ENCODE data around the gene UMODL1. TPM values are rescaled to one million over a fixed set of nuclear protein-coding genes. Genes with fewer than 3 reads are reported as not detected.
"Not testable (repeated sequence)": the region's sequence is repeated elsewhere in the genome, so short reads cannot be mapped to it uniquely, and the experiment has no call there.

UMODL1 gene
- polyA plus RNA-seq, 3 donors: not detected

- no peak overlapping the region for H3K27ac ChIP-seq (ENCODE audit: low read depth, low read length)
- 73 to 78% (median 74%) methylated on average over 7 of the region's 7 CpGs for WGBS, 3 donors
Observed at GRCh38 chr21:42161401-42161955, 90.4 kb downstream of the UMODL1 start.

DNA sequence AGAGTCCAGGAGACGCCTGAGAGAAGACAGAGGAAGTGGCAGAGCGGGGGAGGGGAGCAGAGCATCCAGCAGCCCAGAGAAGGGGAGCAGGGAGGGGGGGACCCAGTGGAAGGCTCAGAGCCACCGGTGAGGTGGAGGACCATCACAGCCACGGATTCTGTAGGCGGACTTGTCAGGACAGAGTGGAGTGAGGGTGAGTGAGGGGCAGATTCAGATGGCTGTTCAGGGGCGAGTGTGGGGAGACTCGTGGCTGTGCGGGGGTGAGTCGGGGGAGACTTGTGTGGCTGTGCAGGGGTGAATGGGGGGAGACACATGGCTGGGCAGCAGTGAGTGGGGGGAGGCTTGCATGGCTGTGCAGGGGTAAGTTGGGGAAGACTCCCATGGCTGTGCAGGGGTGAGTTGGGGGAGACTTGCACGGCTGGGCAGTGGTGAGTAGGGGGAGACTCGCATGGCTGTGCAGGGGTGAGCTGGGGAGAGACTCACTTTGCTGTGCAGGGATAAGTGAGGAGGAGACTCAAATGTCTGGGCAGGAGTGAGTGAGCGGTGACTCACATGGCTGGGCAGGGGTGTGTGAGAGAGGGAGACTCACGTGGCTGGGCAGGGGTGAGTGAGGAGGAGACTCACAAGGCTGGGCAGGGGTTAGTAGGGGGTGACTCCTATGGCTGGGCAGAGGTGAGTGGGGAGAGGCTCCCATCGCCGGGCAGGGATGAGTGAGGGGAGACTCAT, 91.0 kb downstream of the UMODL1 start:
- WGBS, 3 donors: 52 to 61% (median 55%) methylated on average over 15 of the region's 15 CpGs
- H3K27ac ChIP-seq (ENCODE audit: low read depth, low read length): no peak overlapping the region

DNA sequence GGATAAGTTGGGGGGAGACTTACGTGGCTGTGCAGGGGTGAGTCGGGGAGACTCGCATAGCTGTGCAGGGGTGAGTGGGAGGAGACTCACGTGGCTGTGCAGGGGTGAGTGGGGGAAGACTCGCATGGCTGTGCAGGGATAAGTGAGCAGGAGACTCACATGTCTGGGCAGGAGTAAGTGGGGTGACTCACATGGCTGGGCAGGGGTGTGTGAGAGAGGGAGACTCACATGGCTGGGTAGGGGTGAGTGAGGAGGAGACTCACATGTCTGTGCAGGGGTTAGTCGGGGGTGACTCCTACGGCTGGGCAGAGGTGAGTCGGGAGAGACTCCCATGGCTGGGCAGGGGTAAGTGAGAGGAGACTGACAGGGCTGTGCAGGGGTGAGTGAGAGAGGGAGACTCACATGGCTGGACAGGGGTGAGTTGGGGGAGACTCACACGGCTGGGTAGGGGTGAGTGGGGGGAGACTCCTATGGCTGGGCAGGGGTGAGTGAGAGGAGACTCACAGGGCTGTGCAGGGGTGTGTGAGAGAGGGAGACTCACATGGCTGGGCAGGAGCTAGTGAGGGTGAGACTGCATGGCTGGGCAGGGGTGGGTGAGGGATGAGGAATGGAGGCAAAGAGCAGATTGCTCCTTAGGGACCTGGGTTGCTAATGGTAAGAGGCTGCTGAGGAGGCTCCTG, 91.9 kb downstream of the UMODL1 start:
- 71 to 74% (median 73%) methylated on average over 9 of the region's 9 CpGs for WGBS, 3 donors

GRCh38 chr21:42163511-42163863, 92.4 kb downstream of the UMODL1 start:
- 81 to 94% (median 90%) methylated on average over 9 to 10 of the region's 10 CpGs for WGBS, 3 donors
- no peak overlapping the region for H3K27ac ChIP-seq (ENCODE audit: low read depth, low read length)

More for the DNA sequence above, 91.9 kb downstream of the UMODL1 start:
- H3K27ac ChIP-seq (ENCODE audit: low read depth, low read length): no peak overlapping the region

DNA sequence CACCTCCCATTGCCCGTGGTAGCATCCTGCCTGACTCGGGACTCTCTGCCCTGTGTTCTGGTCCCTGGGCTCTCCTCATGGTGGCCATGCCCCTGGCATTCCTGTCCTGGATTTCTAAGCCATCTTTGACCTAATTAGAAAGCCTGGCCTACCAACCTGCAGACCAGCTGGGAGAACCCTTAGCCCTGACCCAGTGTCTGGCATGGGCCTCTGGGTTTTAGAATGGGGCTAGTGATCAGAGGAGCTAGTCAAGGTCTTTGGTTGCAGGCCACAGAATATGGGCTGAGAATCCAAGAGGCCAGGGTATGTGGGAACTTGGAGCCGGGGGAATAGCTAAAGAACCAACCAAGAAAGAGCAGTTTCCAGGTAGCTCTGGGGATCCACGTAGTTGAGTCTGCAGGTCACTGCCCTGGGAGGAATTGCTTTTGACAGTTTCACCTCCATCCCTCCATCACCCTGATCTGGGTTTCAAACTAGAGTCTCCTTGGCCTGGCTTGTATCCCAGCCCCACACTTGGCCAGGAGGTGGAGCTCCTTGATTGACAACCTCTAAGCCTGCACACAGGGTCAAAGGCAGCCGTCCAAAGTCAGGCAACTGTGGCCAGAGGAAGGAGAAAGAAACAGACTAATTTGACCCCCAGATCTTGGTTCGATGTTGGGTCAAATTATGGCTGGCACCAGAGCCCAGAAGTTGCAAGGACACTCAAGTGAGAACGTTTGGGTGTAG, 93.1 kb downstream of the UMODL1 start:
- WGBS, 3 donors: 49 to 57% (median 55%) methylated on average over 7 of the region's 7 CpGs
- H3K27ac ChIP-seq (ENCODE audit: low read depth, low read length): no peak overlapping the region

GRCh38 chr21:42164818-42165217, 93.7 kb downstream of the UMODL1 start:
- no peak overlapping the region for H3K27ac ChIP-seq (ENCODE audit: low read depth, low read length)
- WGBS, 3 donors: 55 to 63% (median 59%) methylated on average over 4 of the region's 4 CpGs

DNA sequence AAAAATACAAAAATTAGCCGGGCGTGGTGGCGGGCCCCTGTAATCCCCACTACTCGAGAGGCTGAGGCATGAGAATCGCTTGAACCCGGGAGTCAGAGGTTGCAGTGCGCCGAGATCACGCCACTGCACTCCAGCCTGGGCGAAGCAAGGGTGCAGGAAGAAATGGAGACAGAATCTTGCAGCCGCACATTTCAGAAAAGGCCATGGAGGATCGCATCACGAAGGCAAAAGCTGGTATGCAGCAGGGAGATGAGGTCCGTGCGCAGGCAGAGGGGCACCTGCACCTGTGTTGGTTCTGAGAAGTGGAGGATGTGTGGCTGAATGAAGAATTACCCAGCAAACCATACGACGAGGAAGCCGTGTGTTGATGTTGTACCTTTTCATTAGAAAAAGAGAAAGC, 94.8 kb downstream of the UMODL1 start:
- 93 to 96% (median 95%) methylated on average over 18 of the region's 18 CpGs for WGBS, 3 donors

DNA sequence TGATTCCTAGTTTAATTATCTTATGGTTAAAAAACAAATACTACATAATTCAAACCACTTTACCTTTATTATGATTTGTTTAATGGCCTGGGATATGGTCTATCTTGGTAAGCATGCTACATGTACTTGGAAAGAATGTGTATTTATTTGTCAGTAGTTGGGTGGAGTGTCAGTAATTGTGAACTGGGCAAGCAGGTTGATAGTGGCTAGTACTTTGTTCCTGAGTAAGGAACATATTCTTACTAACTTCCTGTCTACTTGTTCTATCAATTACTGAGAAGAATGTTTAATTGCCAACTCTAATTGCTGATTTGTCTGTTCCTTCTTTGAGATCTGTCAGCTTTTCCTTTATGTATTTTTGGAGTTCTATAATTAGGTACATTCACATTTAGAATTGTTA, 98.6 kb downstream of the UMODL1 start:
- no peak overlapping the region for H3K27ac ChIP-seq (ENCODE audit: low read depth, low read length)

More for the DNA sequence above, 94.8 kb downstream of the UMODL1 start:
- no peak overlapping the region for H3K27ac ChIP-seq (ENCODE audit: low read depth, low read length)

DNA sequence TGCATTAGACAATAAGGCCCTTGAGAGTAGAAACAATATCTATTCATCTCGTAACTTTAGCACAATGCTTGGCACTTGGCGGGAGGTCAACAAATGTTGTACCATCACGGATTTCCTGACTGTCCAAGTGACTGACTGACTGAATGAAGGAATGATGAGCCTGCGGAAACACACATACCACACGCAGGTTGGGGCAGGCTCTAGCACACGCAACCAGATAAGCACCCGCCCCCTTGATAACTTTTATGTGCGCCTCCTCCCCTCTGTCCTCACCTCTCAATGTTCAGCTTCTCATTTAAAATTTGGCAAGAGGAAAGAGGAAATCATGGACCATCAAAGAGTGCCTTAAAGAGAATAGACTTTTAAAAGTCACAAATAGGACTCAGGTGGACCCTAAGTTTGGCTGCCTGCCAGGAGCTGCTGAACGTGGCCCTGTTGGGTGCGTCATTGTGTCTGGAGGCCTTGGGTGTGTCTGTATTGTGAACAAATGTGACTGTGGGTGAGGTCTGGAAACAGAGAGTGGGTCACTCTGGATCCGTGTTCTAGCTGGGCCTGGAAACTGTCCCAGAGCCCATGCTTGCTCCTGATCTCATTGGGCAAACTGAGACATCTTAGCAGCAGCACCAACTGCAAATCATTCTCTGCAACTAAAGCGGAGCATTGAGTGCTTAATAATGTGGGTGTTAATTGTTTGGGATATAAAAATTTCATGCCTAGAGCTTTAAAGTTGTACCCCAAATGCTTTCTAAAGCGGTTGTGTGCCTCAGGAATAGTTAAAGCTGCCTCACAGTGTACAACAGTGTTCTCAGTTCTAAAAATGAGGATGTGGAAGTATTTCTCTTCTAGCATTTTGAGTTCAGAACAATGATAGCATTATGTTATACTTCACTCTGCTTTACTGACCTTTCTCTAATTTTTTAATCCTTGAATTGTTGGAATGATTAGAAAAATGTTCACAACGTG, 100.3 kb downstream of the UMODL1 start:
- no peak overlapping the region for H3K27ac ChIP-seq (ENCODE audit: low read depth, low read length)
- WGBS, 3 donors: 66 to 77% (median 76%) methylated on average over 14 of the region's 14 CpGs

DNA sequence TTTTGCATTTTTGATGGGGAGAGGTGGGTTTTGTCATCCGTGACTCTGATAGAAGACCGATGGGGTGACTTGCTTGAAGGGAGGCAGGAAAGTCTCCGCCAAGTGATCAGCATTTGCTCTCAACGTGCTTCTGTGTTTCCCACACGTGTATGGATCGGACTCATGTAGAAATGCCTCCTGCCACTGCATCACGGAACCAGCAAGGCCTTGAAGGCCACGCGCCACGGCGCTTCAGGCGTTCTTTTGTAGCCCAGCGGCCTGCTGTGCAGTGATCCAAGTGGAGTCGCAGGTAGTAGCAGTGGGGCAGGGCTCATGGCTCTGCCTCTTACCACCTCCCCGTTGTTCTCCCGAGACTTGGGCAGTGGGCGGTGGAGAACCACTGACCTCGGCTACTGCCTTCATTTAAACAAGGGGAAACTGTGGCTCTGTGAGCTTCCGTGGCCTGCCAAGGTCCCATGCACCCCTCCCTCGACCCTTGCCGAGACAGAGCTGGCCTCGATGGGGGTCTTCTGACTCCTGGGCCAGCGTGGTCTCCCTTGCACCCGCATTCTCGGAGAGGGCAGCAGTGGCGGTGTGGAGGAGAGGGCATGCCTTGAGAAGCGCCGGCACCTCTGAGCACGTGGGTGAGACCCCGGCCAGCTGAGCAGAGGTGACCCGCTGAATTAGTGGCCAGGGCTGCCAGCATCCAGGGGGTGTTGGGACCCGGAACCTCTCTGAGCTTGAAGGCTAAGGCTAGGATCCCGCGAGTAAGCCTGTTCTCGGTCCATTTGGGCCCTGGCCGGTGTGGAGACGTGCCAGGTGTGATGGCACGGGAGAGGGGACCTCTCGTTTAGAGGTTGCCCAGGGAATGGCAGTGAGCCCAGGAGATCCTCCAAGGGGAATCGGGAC, 101.7 kb downstream of the UMODL1 start:
- WGBS, 3 donors: 89 to 92% (median 91%) methylated on average over 40 of the region's 40 CpGs
- no peak overlapping the region for H3K27ac ChIP-seq (ENCODE audit: low read depth, low read length)

DNA sequence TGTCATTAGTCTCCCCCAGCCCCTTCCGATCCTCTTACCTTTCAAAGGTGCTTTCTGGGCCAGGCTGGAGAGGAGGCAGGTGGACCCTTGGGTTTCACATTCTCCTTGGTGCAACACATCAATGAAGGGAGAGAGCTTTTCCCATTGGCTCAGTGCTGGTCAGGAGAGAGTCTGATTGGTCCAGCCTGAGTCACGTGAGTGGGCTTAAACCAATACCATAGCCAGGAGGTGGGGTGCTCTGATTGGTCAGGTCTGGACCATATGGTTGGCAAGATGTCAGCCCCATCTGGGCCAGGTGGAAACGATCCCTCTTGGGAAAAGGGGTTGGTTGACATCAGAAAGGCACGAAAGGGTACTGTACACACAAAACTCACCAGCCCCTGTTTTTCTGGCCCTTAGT, 103.1 kb downstream of the UMODL1 start:
- 77 to 90% (median 89%) methylated on average over 4 of the region's 4 CpGs for WGBS, 3 donors
- H3K27ac ChIP-seq (ENCODE audit: low read depth, low read length): no peak overlapping the region

DNA sequence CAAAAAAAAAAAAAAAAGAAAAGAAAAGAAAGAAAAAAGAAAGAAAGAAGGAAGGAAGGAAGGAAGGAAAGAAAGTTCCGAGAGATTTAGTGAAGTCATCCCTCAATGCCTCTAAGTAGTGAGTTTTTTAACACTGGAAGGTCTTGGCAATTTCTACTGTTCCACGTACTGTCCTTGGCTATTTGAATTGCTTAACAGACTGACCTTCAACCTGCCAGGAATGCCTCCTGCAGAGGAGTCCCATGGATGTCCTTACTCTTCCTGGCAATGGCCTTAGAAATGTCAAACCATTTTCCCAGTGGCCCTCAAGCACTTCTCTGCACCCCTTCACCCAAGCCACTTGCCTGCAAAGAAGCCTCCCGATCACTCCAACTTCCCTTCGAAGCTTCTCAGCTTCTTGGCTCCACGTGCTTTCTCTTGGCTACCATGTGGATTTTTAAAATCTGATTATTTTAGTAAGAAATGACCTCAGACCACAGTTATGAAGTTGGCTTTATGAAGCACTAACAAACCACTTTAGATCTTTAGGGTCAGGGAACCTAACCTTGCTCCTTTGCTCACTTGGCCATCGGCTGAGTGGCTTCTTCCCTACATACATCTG, 104.1 kb downstream of the UMODL1 start:
- 64 to 78% (median 73%) methylated on average over 6 of the region's 6 CpGs for WGBS, 3 donors

DNA sequence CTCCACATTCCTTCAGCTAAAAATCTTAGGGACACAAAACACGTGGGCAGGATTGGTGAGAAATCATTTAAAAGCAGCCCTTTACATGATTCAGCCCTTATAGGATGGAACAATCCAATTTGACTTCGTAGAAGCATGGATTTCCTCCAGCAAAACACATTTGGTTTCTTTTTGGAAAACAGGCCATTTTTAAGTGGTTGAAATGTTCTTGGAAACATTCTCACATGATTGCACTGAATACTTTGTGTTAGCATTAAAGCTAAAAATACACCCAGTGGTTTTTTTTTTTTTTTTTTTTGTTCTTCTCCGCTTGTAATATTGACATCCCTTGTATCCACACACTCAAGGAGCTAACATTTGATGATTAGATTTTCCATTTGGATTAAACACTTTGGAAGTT, 105.7 kb downstream of the UMODL1 start:
- H3K27ac ChIP-seq (ENCODE audit: low read depth, low read length): no peak overlapping the region
- 50 to 56% (median 55%) methylated on average over 3 of the region's 3 CpGs for WGBS, 3 donors

More for the DNA sequence above, 104.1 kb downstream of the UMODL1 start:
- no peak overlapping the region for H3K27ac ChIP-seq (ENCODE audit: low read depth, low read length)

DNA sequence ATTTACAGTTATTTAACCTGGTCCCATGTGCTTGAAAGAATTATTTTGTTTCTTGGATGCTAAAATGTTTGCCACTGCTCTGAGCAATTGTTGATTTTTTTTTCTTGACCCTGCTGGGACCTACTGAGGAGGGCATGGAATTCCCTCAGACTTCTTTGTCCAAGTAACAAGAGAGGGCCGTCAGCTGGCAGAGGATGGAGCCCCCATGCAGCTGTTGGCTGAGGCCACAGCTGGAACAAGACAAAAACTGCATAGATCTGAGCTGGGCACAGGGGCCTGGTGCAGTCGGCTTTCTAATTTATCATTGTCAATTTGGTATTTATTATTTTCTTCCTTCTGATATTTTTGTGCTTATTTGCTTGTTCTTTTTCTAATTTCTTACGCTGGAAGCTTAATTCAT, 108.2 kb downstream of the UMODL1 start:
- H3K27ac ChIP-seq (ENCODE audit: low read depth, low read length): no peak overlapping the region
- WGBS, 3 donors: 65 to 81% (median 72%) methylated on average over 3 of the region's 3 CpGs

DNA sequence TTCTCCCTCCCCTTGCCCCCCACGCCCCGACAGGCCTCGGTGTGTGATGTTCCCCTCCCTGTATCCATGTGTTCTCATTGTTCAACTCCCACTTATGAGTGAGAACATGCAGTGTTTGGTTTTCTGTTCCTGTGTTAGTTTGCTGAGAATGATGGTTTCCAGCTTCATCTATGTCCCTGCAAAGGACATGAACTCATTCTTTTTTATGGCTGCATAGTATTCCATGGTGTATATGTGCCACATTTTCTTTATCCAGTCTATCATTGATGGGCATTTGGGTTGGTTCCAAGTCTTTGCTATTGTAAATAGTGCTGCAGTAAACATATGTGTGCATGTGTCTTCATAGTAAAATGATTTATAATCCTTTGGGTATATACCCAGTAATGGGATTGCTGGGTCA, 108.9 kb downstream of the UMODL1 start:
- H3K27ac ChIP-seq (ENCODE audit: low read depth, low read length): not testable (repeated sequence)
- WGBS, 3 donors: 85 to 92% (median 85%) methylated on average over 3 of the region's 3 CpGs

- 62 to 78% (median 77%) methylated on average over 4 of the region's 4 CpGs for WGBS, 3 donors
- no peak overlapping the region for H3K27ac ChIP-seq (ENCODE audit: low read depth, low read length)
Observed at GRCh38 chr21:42182713-42183371, 111.7 kb downstream of the UMODL1 start.

All from adipose tissue (tissue), 3 donors.